Stimulated activated CD4-positive, alpha-beta T cell treated with anti-CD3 and anti-CD28 coated beads, Interleukin-1b, Interleukin-23, amount 100 ng/mL, for 24 hours (primary cell): Measurements from ENCODE around the gene PIP5K1B.

Experiments used
- DNase-seq, 4 experiments: peaks; one replicate each; pipeline ENCODE4 v3.0.0-alpha.2; 2020; ENCODE audit warnings: low read depth in 4 of 4, low spot score in 1 of 4

The PIP5K1B gene

DNA sequence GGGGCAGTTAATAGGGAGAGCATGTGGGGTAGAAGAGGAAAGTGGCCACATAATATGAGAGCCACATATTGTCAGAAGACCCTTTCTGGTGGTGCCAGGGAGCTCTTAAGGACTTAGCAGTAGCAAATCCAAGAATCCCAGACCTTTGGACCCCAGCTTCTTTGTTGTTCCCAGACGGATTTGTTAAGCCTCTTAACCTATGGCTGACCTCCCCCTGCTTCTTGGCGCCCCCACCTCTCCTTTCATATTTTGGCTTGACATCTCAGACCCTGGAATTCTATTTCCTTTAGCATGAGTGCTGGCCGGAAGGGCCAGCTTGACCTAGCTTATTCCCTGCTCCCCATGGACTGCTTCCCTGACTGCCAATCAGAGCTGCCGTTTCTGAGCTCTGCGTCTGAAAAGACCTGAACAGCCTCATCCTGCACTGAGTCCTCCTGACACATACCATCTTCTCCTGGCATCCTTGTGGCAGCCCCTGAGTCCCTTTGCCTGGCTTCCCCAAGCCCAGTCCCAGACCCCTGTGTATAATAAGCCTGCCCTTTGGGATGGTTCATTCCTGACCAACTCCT, 192.6 kb downstream of the PIP5K1B start:
- DNase-seq, result no peak

DNA sequence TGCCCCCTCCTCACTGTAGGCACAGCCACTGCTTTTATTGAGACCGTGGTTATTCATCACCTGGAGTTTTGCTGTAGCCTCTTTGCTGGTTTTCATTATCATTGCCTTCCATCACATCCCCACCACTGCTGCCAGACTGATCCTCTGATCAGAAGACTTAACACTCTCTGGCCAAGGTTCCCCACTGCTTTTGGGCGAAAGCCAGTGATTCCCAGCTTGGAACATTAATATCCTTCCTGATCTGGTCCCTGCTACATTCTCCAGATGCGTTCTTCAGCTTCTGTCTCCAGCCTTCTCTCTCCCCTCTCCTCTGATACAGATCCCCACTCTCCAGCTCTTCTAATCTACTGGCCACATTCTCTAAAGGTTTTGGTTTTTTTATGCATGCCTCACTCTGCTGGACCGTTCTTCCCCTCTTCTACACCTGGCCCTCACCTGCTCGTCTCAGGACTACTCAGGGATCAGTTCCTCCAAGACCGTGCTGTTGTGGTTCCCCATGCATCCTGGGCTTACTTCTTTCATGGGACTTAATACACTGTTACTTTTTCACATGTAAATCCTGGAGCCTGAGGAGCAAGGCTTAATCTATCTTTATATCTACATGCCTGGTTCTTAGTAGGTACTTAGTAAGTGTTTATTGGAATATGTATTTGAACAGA, 193.9 kb downstream of the PIP5K1B start:
- DNase-seq, result no peak

DNA sequence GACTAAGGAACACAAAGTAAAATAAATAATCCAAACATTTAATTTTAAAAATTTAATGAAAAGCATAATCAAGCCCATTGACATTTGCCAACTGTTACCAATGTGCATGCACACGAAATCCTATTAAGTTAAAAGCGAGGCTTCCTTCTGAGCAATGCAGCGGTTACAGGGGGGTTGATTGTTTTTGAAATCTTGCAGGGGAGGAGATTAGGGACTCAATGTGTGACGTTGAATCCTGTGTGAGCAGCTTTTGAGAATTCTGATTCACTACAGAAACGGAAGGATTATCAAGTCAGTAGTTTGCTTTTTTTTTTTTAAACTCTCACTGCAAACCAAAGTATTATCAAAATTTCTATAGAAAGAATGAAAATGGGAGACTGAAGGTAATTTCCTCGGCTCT, 199.4 kb downstream of the PIP5K1B start:
- DNase-seq, result no peak

GRCh38 chr9:68905129-68905528, 200.1 kb downstream of the PIP5K1B start:
- DNase-seq, result no peak

GRCh38 chr9:68907910-68908309, 202.9 kb downstream of the PIP5K1B start:
- no peak for DNase-seq

DNA sequence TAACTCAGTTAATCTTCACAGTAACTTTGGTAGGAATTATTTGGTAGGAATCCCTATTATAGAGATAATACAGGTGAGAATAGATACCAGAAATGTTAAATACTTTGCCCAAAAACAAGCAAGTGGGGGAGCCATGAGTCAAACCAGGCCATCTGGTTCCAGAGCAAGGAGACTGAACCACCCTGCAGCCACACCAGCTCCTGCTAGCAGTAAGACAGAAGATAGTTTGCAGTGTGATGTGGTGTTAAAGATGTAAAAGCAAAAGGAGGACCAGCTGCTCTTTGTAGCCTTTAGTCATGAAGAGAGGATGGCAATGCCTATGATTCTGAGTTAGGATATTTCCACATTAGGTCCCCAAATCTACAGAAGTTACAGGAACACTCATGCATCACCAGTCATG, 207.5 kb downstream of the PIP5K1B start:
- no peak for DNase-seq

DNA sequence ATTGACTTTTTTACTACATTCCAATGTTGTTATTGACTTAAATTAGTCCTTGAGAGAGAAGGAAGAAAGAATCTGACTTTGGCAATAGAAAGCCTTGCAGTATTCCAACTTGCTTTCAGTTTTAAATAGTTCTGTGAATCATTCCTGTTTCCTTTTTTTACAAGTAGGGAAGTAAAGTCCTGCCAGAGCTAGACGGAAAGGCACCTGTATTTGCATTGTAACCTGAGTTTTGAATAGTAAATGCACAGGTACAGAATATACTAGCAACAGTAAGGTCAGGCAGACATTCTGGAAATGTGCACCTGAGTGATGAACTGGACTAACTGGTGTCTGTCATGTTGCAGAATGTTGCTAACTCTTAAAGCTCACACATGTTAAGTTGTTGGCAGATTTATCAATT, 208.0 kb downstream of the PIP5K1B start:
- DNase-seq, result no peak

GRCh38 chr9:68914751-68915150, 209.7 kb downstream of the PIP5K1B start:
- DNase-seq, result no peak

GRCh38 chr9:68919661-68920060, 214.6 kb downstream of the PIP5K1B start:
- DNase-seq, result no peak

- DNase-seq, result no peak
Measured at GRCh38 chr9:68920921-68921320, 215.9 kb downstream of the PIP5K1B start.

- DNase-seq, result no peak
Measured at GRCh38 chr9:68923480-68923879, 218.4 kb downstream of the PIP5K1B start.

DNA sequence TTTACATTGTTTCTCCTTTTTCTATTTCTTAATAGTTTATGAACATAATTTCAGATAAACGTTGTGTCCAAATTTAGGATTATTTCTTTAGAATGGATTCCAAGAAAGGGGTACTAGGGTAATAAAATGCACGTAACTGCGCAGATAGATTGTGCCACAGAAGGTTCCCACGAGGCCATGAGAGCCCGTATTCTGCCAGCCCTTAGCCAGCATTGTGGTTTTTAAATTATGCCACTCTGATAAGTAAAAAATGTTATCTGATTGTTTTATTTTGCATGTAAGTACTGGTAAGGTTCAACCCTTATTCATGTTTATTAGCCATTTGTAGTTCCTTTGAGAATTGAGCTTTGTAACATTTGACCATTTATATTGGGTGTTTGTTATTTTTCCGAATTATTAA, 220.1 kb downstream of the PIP5K1B start:
- DNase-seq, result no peak

GRCh38 chr9:68927165-68927564, 222.1 kb downstream of the PIP5K1B start:
- DNase-seq, result no peak

GRCh38 chr9:68931821-68932220, 226.8 kb downstream of the PIP5K1B start:
- no peak for DNase-seq

GRCh38 chr9:68932458-68932857, 227.4 kb downstream of the PIP5K1B start:
- DNase-seq, result no peak

DNA sequence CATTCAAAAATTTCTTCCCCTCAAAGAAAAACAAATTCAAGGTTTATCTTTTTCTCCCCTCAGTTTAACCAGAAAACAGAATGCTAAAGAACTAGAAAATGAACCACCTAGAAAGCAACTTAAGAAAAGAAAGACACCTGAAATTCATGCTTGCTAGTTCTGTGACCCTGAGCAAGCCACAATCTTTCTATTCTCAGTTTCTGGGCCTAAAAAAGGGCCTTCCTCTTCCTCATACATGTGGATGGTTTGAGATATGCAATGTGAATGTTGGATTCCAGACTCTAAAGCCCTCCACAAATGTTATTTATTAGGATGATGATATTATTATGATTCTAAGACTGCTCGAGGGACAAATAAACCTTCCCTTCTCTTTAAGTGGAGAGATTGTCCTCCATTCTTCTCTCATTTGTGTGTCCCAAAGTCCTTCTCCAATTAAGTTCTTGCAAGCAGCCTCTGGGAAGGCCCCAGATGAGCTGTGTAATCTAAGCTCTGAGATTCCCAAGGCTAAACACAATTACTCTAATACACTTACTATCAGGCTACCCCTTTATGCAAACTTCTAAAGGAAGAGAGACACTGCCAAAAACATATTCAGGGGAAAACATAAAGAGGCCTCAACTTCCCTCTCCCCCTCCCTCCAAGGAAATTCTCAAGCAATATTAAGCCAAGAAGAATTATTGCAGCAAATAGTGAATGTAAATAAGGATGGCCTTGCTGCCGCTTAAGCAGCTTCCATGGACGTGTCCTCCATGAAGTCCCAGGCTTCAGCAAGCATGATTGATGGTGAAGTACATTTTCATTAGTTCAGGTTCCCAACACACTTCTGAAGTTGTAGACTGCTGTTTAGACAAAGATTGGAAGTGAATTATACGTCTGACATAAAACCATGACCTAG, 228.6 kb downstream of the PIP5K1B start:
- DNase-seq, result no peak

GRCh38 chr9:68934329-68934644, 229.2 kb downstream of the PIP5K1B start:
- DNase-seq, result no peak

DNA sequence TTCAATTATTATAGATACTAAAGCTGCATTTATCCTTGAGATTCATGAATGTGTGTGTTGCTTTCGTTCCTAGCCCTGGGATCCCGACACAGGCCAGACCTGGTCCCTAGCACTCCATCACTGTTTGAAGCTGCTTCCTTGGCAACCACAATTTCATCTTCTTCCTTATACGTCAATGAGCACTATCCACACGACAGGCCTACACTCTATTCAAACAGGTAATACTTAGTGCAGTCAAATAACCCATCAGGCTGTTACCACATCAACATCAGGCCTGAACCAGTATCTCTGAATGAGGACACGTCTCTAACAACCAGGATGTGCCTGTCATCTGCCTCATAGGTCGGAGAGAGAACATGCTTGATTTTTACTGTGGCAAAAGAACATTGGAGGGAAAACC, 235.5 kb downstream of the PIP5K1B start:
- no peak for DNase-seq

GRCh38 chr9:68941780-68942459, 236.9 kb downstream of the PIP5K1B start:
- no peak for DNase-seq

GRCh38 chr9:68942790-68943189, 237.8 kb downstream of the PIP5K1B start:
- DNase-seq, result no peak

- DNase-seq, result no peak
Measured at GRCh38 chr9:68947015-68947414, 242.0 kb downstream of the PIP5K1B start.
